ENCODE data around the gene TMPRSS6.

TMPRSS6 gene

DNA sequence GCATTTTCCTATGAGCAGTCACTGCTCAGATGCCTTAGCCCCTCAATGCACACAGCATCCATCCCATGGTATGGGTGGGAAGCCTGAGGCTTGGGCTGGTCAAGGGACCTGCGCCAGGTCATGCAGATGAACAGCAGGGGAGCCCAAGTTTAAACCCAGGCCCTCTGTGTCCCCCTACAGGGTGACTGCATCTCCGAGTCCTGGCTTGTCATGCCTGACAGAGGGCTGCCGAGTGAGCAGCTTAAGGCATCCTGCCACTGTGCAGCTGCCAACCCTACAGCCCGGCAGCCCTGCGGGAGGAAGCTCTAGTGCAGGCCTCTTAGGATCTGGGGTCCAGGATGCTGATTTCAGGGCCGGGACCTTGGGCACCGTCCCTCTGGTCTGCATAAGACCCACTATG, 30.2 kb upstream of the TMPRSS6 start:
- DNase-seq = peak; percentile 24

DNA sequence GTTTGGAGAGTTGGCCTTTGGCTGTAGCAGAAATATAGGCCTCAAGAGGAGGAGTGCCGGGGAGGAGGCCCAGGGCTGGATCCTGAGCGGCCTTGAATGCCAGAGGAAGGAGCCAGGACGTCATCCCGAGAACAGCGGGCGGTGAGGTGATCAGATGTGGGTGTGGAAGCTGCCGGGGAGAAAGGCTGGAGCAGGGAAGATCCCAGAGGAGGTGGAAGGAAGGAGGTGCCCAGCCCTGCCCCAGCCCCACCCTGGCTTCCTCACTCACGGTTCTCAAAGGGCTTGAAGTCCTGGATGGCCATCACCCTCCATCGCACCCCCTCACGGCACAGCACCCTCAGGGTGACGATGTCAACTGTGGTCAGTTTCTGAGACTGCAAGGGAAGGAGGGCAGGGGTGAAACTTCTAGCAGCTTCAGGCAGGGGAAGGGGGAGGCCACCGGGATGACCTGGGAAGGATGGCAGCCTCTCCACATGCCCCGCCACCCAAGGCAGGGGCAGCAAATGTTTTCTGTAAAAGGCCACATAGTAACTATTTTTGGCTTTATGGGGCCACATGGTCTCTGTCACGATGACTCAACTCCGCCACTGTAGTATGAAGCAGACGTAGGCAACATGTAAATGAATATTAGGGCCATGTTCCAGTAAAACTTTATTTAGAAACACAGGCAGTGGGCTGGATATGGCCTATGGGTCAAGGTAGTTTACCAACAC, 29.5 kb upstream of the TMPRSS6 start:
- no peak for DNase-seq

DNA sequence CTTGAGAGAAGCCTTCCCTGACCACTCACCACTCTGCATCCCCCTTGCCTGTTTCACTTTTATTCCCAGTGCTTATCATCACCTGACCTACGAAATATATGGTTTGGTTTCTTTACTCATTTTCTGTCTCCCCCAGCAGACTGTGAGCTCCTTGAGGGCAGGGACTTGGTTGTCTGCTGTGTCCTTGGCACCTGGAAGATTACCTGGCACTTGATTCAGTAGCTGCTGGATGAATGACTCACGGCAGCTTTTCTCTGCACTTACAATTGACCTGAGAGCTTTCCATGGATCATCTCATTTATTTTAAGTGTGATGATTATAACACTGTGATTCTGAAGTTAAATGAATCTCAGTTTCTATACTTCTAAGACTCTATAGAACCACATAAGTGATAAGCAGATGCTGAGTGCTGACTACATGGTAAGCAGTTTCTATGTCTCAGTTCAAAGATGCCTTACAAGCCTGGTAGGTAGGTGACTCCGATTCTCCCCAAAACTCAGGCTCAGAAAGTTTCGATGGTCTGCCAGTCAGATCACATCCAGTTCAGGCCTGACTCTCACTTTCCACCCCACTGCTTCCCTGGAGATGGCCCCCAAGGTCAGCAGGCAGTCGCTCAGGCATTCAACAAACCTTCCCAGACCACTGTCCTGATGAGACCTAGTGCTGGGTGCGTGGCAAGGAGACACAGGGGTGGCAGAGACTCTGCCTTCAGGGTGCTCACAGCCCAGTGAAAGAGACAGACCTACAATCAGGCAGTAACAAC, 28.6 kb upstream of the TMPRSS6 start:
- DNase-seq = no peak

DNA sequence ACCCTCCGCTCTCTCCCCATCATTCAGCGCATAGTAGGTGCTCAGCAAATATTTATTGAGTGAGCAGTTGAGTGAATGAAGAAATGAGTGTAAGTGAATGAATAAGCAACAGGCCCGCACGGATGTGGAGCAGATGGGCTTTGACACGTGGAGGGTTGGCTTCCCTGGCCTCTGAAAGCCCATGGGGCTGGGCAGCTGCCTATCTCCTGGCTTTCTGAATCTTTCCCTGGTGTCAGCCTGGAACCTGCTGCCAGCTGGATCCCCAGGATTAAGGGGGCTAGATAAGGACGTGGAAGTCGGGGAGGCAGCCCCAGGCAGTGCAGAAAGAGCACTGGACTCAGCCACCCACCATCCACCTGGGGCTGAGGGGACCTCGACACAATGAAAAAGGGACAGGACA, 27.6 kb upstream of the TMPRSS6 start:
- no peak for DNase-seq

DNA sequence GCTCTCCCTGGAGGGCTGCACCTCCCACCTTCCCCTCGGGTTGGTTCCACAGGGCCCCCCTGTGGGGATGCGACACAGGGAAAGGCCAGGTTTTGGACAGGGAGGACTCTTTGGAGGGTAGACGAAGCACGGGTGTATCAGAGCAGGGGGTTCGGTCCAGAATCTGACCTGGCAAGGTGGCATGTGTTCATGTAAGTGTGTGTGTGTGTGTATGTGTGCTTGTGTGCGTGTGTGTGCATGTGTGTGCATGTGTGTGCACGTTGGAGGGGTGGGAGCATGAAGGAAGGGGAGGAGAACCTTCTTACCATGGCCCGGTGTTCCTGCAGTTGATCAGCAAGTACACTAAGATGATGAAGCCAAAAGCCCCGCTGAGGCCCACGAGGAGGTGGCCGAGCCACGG, 25.5 kb upstream of the TMPRSS6 start:
- DNase-seq = no peak

DNA sequence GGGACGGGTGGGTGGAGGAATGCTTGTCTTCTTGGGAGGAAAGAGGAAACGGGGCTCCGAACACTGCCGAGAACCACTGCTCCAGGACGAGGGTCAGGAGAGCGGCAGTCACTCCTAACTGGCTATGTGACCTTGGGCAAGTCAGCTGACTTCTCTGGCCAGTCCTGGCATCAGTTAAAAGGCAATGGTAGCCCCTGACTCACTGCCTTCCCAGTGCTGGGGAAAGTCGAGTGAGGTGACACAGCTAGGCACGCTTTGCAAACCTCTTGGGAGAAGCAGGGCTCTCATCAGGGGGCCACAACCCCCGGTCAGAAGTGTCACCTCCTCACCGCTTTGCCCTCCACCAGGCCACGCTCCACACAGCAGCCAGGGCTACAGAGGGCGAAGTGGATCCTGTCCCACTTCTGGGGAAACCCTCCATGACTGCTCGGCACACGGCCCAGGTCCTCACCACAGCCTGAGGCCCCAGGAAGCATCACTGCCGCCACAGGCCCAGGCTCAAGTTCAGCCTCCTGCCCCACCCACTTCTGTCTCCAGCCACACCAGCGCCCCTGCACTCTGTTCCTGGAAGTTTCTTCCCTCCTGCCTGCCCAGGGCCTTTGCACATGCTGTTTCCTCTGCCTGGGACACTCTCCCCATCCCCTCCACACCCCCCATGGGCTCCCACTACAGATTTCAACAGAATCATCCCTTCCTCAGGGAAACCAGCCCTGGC, 23.9 kb upstream of the TMPRSS6 start:
- peak; percentile 51 for DNase-seq

DNA sequence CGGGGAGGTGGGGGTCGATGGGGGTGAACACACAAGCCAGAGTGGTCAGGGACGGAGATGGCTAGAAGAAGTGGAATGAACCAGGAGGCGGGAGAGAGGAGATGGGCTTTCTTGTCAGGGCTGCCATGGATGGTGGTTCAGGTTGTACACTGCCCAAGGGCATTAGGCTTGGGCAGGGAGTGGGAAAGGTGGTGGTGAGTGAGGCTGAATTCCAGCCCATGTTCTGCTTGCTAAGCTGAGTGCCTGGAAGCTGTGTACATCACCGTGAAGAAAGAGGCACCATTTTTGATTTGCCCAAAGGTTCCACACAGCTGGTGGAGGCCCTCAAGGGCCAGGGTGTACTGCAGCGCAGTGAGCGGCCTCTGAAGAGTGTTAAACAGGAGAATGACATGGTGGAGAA, 23.3 kb upstream of the TMPRSS6 start:
- DNase-seq = no peak

DNA sequence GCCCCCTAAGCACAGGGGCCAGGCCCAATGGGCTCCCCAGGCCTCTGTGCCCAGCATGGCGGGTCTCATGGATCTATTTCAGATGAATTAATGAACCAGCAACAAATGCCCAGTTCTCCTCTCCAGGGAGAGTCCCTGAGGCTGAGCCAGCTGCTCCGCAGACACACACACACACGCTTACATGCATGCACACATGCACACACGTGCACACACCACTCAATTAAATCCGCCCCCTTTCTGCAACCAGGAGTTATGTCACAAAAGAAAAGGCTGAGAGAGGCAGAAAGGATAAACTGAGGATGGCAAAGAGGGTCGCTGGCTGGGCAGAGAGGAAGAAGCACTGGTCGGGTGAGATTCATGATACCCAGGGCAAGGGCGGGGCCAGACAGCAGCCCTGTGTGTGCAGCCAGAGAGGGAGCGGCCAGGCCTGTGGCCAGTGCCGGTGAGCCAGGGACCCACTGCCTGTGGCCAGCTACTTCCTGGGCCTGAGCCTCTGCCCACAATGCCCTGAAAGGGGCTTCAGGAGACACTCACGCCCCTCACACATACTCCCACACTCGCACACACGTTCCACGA, 20.4 kb upstream of the TMPRSS6 start:
- DNase-seq = no peak

DNA sequence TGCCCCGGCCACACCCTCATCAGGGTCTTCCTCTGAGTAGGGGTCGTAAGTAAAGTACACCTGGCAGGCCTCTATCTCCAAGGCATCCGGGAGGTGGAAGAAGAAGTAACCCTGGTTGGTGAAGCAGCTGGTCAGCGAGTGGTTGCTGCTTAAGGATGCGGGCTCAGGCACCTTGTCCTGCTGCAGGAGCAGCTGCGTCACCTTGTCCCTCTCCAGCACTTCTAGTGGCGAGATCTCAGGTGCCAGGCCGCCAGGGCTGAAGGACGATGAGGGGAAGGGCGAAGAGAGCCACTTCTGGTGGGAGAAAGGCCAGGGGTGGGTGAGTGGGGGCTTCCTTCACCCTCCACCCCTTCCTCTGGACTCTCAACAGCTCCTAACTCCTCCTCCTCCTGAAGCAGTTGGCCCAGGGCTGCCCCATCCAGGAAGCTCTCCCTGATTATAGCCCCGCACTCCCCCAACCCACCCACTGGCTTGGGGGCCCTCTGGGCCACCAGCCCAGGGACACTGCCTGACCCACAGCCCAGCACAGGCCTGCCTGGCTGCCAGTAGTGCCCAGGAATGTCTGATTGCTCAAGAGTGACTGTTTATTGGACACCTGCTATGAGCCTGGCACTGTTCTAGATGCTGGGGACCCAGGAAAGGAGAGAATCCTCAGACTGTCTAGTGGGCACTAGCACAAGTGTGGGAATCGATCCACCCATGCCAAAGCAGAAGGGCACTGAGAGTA, 19.2 kb upstream of the TMPRSS6 start:
- no peak for DNase-seq

DNA sequence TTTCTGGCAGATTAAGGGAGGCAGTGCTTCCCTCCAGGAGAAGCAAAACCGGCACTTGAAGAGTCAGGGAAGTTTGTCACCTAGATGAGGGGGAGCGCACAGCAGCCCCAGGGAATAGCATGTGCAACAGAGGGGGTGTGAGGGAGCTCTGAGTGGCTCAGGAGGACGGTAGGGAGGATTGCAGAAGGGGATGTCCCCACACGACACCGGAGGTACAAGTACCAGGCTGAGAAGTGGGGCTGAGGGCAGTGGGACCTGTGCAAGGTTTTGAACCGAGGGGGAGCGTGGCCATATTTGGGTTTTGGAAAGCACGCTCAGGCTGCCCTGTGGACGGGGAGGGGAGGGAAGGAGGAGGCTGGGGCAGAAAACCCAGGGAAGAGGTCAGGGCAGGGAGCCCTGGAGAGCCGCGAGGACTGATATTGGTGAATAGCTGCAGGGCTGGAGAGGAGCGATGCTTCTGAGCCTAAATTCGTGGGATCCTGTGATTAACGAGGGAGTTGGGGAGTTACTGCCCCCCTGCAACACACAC, 17.9 kb upstream of the TMPRSS6 start:
- DNase-seq = no peak

DNA sequence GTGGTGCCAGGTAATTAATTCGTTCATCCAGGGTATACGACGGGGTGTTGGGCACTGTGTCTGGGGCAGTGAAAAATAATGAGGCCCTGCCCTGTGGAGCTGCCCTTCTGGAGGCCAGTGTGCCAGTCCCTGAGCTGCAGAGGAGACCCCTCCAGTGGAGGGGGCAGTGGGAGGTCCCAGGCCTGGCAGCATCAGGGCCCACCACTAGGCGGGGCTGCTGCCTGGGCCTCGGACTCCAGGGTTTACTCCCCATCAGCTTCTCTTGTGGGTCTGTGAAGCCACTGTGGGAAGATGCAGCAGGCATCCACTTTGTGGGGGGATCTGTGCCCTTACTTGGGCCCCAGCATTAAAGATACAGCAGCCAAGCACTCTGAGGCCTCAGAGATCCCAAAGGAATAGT, 17.4 kb upstream of the TMPRSS6 start:
- DNase-seq = peak; percentile 43

DNA sequence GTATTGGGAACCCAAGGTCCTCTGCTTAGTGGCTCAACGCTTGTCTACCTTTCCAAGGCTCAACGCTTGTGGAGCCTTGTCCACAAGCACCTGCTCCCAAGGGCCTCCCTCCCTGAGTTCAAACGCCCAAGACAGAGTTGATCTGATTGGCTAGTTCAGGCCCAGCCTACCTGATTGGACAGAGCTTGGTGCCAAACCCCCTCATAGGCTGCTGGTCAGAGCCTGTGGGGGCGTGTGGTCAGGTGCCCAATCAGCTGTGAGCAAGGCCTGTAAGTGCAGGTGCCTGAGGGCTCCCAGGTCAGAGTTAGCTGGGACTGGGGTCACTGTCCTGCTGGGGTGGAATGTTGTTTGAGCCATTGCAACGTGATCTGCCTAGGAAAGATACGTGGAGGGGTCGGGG, 16.9 kb upstream of the TMPRSS6 start:
- peak; percentile 25 for DNase-seq

DNA sequence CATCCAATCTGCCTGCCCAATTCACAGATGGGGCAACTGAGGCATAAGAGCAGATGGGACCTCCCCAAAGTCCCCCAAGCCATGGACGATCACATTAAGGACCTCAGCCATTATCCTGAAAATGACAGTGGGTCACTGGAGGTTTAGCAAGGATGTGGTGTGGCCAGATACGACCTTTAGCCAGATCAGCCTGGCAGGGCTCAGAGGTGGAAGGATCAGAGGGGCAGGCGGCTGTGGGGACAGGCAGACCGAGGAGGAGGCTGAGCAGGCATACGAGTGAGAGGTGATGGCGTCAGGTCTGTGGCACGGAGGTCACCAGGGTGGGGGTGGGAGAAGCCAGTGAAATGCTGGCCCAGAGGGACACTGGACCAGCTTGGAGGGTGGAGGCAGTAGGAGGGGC, 14.1 kb upstream of the TMPRSS6 start:
- no peak for DNase-seq

DNA sequence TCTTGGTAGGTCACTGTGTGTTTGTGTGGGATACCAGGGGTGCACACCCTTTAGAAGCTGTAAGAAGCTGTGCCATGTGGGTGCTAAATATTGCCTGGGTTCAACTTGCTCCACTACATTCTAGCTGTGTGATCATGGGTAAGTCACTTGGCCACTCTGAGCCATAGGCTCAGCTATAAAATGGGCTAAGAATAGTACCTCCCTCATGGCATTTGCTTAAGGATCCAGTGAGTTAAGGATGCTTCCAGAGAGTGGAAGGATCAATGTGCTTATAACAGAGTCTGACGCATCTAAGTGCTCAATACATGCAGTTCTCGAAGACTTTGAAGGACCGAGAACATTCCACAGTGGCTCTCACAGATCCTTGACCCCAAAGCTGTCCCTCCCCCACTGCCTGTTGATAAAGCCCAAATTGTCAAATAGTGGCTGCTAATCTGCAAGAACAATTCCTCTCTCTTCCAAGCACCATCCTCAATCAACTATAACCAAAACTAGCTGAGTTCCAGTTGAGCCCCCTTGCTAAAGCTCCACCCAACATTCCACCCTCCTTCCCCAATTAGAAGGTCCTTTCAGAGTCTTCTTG, 13.2 kb upstream of the TMPRSS6 start:
- DNase-seq = no peak

DNA sequence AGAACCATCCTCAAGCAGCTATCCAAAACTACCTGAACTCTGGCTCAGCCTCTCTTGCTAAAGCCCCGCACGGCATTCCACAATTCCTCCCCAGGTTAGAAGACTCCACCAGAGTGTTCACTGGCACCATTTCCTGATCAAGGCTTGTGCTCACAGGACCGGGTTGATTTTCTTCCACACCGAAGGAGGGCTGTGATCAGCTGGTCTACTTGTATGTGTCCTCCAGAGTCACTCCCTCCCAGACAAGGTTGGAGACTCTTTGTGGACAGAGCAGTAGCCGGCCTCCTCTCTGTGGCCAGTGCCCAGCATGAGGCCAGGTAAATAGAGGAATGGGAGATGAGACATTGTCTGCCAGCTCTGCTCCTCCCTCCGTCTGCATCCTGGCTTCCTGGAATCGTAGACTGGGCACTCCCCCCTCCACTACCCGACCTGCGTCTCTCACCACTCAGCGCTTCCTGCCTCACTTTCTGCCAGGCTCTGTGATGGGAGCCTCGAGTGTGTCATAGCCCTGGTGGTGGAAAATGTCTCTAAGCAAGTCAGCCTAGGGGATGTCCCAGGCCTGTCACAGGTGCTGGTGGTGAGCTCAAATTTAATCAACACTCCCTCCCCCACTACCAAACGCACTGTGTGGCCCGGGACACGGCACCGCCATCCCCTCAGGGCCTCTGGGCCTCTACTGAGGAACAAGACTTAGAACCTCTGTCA, 12.5 kb upstream of the TMPRSS6 start:
- peak; percentile 55 for DNase-seq

DNA sequence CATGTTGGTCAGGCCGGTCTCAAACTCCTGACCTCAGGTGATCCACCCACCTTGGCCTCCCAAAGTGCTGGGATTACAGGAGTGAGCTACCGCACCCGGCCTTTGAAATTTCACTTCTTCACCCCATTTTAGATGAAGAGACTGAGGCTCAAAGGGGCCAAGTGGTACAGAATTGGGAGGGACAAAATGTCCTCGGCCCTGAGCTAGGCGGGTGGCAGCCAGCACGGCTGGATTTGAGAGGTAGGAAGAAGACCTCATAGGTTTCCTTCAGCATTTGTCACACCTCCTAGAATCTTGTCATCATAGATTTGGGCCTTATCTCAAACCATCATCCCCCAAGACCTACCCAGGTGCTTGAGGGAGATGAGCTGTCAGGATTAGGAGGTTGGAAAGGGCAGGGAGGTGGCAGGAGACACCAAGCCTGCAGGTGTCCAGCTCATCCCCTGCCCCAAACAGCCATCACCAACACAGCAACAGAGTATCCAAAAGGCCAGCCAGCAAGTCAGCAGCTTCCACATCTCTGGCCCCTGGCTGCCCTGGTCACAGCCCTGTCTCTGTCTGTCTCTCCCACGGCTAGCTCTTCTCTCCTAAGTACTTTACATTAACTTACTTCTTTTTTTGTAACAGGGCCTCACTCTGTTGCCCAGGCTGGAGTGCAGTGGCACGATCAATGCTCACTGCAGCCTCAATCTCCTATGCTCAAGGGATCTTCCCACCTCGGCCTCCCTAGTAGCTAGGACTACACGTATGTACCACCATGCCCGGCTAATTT, 11.2 kb upstream of the TMPRSS6 start:
- DNase-seq = no peak

DNA sequence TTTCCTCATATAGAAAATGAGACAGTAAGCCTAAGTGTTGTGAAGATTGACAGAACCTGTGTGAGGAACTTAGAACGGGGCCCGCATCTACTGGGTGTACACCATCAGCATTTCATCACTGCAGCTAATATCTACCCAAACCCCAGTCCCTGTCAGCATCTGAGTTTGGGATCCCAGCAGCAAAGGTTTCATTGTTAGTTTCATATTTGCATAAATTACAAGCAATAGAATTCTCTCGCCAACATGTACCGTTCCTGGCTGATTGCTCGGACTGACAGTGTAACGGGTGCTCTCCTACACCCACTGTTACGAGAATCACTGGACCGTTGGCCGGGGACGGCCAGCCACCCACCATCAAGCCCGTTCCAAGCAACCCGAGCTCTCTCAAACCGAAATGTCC, 10.4 kb upstream of the TMPRSS6 start:
- DNase-seq = no peak

DNA sequence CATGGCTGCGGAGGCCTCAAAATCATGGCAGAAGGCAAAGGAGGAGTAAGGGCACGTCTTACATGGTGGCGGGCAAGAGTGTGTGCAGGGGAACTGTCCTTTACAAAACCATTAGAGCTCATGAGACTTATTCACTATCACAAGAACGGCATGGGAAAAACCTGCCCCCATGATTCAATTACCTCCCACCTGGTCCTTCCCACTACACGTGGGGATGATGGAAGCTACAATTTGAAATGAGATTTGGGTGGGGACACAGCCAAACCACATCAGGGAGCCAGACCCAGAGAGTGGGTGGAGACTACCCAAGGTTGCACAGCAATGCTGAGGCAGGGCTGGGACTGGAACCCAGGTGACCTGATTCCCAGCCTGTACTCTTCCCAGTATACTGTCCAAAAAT, 8.6 kb upstream of the TMPRSS6 start:
- DNase-seq = no peak

DNA sequence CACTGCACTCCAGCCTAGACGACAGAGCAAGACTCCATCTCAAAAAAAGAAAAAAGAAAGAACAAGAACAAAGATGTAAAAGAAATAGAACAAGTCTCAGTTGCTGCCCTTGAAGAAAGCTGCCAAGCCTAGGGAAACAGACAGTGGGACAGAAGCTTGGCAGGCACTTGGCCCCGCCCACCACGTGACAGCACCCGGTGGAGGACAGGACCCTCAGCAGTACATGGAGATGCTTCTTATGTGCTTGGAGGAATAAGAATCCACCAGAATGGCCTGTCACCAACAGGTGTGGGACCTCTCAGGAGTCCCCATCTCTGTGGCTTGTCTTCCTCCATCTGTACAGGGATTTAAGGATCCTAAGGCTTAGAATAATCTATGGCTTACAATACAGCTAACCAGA, 7.6 kb upstream of the TMPRSS6 start:
- DNase-seq = peak; percentile 19

DNA sequence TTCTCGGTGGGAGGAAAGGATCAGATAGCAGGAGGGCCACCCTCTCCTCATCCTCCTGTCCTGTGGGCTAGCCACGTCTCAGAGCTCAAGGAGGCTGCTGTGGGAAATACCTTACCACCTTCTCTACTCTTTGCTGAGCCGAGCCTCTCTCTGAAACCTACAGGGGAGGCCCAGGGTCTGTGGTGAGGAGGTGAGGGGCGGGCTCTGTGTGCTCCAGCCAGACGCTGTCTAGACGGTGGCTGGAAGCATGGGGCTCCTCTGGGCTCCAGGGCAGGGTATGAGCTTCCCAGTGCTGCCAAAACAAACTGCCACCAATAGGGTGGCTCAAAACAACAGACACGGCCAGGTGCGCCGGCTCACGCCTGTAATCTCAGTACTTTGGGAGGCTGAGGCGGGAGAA, 5.5 kb upstream of the TMPRSS6 start:
- no peak for DNase-seq

DNA sequence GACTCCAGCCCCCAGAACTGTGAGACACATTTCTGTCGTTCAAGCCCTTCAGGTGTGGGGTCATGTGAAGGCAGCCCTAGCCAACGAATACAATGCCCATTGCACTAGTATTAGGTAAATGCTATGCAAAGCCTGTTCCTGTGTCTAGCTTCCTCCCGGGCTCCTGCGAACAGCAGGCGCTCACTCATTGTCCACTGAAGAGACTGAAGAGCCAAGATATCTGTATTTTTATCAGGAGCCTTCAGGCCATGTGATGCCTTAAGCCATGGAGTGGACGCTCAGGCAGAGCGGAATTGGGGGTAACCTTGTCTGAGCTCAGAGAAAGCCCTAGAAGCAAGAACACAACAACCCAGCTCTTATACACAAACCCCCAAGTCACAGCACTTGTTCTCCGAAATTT, 4.2 kb upstream of the TMPRSS6 start:
- no peak for DNase-seq

Measured in hematopoietic multipotent progenitor cell treated with erythropoietin and hydrocortisone succinate and interleukin-3 and kit ligand, for 4 days (in vitro differentiated cells).